ENCODE data around the gene FKBP11. TPM values are rescaled to one million over a fixed set of nuclear protein-coding genes. Genes with fewer than 3 reads are reported as not detected.

Gene FKBP11
- total and polyA plus RNA-seq, 2 of the 13 experiments (the other 11 are each of a cell fraction or from before 2014, with no cell fraction given), result 15.5 to 19.4 TPM

DNA sequence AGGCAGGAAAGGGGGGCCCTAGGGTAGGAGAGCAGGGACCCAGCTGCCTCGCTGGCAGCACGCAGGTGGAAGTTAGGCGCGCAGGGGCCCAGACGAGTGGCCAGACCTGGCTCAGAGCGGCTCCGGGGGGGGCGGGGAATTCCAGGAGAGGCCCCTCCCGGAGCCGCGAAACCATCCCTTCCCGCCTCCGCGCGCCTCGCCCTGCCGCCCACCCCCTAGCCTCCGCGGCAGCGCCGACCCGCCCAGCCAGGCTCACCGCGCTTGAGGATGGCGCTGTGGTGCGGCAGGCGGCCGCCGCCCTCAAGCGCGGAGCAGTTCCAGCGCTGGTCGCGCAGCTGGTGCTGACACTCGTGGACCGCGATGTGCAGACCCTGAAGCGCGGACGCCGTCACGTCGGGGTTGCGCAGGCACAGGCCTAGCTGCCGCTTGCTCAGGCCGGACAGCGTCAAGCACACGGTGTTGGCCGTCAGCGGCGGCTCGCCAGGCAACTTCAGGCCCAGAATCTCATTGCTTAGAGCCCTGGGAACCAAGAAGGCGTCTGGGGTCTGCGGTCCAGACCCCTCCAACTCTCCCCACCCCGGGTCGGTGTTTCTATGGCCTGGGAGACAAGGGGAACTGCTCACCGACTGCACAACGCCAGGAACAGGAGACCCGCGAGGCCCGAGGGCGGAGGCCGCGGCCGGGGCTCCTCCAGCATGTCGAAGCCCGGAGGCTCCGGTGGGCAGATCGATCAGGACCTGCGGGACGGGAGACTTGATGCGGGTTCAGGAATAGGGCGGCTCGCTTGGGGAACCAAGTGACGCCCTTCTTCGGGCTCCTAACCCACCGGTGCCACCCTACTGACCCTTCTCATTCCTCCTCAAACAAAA lies 44.8 kb upstream of the FKBP11 start (continued):
- TF ChIP-seq MTA1 (CRISPR knock-in tag; IDR thresholded peaks at IDR 0.05; ENCODE audit: borderline replicate concordance) (peak; percentile 56; the same call in 1 of the 2 replicates), ZFP1 (CRISPR knock-in tag; IDR thresholded peaks at IDR 0.05) (no peak), KDM4B (CRISPR knock-in tag; IDR thresholded peaks at IDR 0.05) (no peak), PHF8 (CRISPR knock-in tag; IDR thresholded peaks at IDR 0.05) (no peak), ZNF484 (CRISPR knock-in tag; IDR thresholded peaks at IDR 0.05; ENCODE audit: borderline replicate concordance, low read depth) (no peak), REL (CRISPR knock-in tag; conservative IDR thresholded peaks at IDR 0.05) (no peak), ZNF510 (CRISPR knock-in tag; IDR thresholded peaks at IDR 0.05; ENCODE audit: low read depth) (no peak), ZNF441 (CRISPR knock-in tag; IDR thresholded peaks at IDR 0.05; ENCODE audit: borderline replicate concordance) (no peak), ZNF224 (CRISPR knock-in tag; IDR thresholded peaks at IDR 0.05) (no peak), ZNF362 (CRISPR knock-in tag; IDR thresholded peaks at IDR 0.05; ENCODE audit: borderline replicate concordance) (no peak), HNRNPL (IDR thresholded peaks at IDR 0.05; ENCODE audit: low read depth, low read length) (no peak), ZNF333 (CRISPR knock-in tag; IDR thresholded peaks at IDR 0.05; ENCODE audit: borderline replicate concordance) (no peak), DZIP1 (CRISPR knock-in tag; IDR thresholded peaks at IDR 0.05) (no peak), HNF4G (IDR thresholded peaks at IDR 0.05; ENCODE audit: borderline replicate concordance, low read depth, low read length) (no peak), HNF4G (CRISPR knock-in tag; IDR thresholded peaks at IDR 0.05; ENCODE audit: borderline replicate concordance, low read depth) (no peak)
- TF ChIP-seq, protein P1, sequence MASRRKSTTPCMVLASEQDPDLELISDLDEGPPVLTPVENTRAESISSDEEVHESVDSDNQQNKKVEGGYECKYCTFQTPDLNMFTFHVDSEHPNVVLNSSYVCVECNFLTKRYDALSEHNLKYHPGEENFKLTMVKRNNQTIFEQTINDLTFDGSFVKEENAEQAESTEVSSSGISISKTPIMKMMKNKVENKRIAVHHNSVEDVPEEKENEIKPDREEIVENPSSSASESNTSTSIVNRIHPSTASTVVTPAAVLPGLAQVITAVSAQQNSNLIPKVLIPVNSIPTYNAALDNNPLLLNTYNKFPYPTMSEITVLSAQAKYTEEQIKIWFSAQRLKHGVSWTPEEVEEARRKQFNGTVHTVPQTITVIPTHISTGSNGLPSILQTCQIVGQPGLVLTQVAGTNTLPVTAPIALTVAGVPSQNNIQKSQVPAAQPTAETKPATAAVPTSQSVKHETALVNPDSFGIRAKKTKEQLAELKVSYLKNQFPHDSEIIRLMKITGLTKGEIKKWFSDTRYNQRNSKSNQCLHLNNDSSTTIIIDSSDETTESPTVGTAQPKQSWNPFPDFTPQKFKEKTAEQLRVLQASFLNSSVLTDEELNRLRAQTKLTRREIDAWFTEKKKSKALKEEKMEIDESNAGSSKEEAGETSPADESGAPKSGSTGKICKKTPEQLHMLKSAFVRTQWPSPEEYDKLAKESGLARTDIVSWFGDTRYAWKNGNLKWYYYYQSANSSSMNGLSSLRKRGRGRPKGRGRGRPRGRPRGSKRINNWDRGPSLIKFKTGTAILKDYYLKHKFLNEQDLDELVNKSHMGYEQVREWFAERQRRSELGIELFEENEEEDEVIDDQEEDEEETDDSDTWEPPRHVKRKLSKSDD (CRISPR knock-in tag; IDR thresholded peaks at IDR 0.05; ENCODE audit: low read depth), result no peak; the same call in 1 of the 2 replicates
- TF ChIP-seq, protein P2, sequence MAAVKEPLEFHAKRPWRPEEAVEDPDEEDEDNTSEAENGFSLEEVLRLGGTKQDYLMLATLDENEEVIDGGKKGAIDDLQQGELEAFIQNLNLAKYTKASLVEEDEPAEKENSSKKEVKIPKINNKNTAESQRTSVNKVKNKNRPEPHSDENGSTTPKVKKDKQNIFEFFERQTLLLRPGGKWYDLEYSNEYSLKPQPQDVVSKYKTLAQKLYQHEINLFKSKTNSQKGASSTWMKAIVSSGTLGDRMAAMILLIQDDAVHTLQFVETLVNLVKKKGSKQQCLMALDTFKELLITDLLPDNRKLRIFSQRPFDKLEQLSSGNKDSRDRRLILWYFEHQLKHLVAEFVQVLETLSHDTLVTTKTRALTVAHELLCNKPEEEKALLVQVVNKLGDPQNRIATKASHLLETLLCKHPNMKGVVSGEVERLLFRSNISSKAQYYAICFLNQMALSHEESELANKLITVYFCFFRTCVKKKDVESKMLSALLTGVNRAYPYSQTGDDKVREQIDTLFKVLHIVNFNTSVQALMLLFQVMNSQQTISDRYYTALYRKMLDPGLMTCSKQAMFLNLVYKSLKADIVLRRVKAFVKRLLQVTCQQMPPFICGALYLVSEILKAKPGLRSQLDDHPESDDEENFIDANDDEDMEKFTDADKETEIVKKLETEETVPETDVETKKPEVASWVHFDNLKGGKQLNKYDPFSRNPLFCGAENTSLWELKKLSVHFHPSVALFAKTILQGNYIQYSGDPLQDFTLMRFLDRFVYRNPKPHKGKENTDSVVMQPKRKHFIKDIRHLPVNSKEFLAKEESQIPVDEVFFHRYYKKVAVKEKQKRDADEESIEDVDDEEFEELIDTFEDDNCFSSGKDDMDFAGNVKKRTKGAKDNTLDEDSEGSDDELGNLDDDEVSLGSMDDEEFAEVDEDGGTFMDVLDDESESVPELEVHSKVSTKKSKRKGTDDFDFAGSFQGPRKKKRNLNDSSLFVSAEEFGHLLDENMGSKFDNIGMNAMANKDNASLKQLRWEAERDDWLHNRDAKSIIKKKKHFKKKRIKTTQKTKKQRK (IDR thresholded peaks at IDR 0.05; ENCODE audit: low read length), result no peak
- TF ChIP-seq, protein P3, sequence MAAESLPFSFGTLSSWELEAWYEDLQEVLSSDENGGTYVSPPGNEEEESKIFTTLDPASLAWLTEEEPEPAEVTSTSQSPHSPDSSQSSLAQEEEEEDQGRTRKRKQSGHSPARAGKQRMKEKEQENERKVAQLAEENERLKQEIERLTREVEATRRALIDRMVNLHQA (CRISPR knock-in tag; IDR thresholded peaks at IDR 0.05), result no peak
